ENCODE measurements around the gene ZMAT5.

The ZMAT5 gene

DNA sequence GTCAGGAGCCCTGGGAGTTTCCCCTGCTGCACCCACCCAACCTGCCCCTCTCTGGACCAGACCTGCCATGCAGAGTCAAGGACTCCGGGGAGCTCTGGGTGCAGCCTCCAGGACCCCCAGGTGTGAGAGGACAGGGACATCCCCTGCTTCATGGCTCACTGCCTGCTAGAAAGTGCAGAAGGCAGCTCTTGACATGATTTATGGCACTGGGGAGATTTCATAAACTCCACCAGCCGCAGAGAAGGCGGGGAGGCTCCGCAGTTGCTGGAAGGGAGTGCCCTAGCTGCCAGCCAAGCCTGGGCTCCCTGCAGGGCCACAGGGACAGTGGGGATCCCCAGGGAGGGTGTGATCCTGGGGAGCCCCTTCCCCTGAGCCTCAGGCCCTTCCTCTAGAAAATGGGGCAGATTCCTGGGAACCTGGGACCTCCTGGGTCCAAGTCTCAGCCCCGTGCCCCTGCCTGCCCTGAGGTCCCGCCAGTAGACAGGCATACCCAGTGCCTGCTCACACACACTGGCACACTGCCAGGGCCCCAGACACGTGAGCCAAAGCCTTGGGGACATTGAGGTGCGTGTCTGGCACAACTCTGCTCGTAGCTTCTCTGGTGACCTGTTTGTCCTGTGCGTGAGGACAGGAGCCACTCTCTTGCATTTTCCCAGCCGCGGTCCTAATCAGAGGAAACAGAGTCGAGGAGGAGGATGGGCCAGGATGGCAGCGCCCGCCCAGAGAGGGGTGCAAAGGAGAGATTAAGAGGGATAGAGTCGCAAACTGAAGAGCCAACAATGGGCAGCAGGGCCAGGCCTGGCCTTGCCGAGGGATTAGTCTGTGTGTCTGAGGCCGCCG lies 33.2 kb downstream of the ZMAT5 start:
- CTCF ChIA-PET, result interaction anchor here (0.5 kb wide), 1 partner anchor 55 kb away, joined by 4 read pairs; no protein-coding TSS in a partner anchor
- POLR2A ChIA-PET, result interaction anchor here (1.1 kb wide), 1 partner anchor 33 kb away, joined by 5 read pairs; the partner anchor contains the start of genes UQCR10 and ZMAT5
- peaks cover 0 to 3% of the 10 kb centered on the region in 2 experiments; a peak in 1 of 3 replicates for H3K36me3 ChIP-seq (ENCODE audit: control insufficient read depth in 2 of 2, insufficient read depth in 1 of 2, low read length in 2 of 2)
- peaks cover 6% of the 10 kb centered on the region; the same call in 1 of the 2 replicates for H3K4me1 ChIP-seq (ENCODE audit: control insufficient read depth, insufficient read depth, low read length)
- no peak overlapping the region for H3K27ac ChIP-seq (ENCODE audit: extremely low read depth, low read depth, low read length)
- H3K4me3 ChIP-seq (ENCODE audit: low read depth, low read length), result no peak overlapping the region
- H3K9me3 ChIP-seq (ENCODE audit: control insufficient read depth, insufficient read depth, low read depth, low read length), result no peaks in the 10 kb centered on the region
- TF ChIP-seq ZNF266 (tag by site-specific recombination; IDR thresholded peaks at IDR 0.05; ENCODE audit: low read depth), result no peak
- TF ChIP-seq ZNF211 (tag by site-specific recombination; IDR thresholded peaks at IDR 0.05; ENCODE audit: low read depth), result no peak
- no peak for TF ChIP-seq IKZF3 (tag by site-specific recombination; IDR thresholded peaks at IDR 0.05)
- TF ChIP-seq, protein P1, sequence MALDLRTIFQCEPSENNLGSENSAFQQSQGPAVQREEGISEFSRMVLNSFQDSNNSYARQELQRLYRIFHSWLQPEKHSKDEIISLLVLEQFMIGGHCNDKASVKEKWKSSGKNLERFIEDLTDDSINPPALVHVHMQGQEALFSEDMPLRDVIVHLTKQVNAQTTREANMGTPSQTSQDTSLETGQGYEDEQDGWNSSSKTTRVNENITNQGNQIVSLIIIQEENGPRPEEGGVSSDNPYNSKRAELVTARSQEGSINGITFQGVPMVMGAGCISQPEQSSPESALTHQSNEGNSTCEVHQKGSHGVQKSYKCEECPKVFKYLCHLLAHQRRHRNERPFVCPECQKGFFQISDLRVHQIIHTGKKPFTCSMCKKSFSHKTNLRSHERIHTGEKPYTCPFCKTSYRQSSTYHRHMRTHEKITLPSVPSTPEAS (tag by site-specific recombination; IDR thresholded peaks at IDR 0.05), result no peak
- TF ChIP-seq ZNF837 (tag by site-specific recombination; IDR thresholded peaks at IDR 0.05), result no peak
- TF ChIP-seq SP7 (tag by site-specific recombination; IDR thresholded peaks at IDR 0.05), result peak; percentile 65
- no peak for TF ChIP-seq TRIM28 (IDR thresholded peaks at IDR 0.05; ENCODE audit: borderline replicate concordance, low read length)
- peak; percentile 60; the same call in 1 of the 2 replicates for TF ChIP-seq ZNF544 (tag by site-specific recombination; IDR thresholded peaks at IDR 0.05)
- no peak for TF ChIP-seq ZNF548 (tag by site-specific recombination; IDR thresholded peaks at IDR 0.05)
- TF ChIP-seq, protein P2, sequence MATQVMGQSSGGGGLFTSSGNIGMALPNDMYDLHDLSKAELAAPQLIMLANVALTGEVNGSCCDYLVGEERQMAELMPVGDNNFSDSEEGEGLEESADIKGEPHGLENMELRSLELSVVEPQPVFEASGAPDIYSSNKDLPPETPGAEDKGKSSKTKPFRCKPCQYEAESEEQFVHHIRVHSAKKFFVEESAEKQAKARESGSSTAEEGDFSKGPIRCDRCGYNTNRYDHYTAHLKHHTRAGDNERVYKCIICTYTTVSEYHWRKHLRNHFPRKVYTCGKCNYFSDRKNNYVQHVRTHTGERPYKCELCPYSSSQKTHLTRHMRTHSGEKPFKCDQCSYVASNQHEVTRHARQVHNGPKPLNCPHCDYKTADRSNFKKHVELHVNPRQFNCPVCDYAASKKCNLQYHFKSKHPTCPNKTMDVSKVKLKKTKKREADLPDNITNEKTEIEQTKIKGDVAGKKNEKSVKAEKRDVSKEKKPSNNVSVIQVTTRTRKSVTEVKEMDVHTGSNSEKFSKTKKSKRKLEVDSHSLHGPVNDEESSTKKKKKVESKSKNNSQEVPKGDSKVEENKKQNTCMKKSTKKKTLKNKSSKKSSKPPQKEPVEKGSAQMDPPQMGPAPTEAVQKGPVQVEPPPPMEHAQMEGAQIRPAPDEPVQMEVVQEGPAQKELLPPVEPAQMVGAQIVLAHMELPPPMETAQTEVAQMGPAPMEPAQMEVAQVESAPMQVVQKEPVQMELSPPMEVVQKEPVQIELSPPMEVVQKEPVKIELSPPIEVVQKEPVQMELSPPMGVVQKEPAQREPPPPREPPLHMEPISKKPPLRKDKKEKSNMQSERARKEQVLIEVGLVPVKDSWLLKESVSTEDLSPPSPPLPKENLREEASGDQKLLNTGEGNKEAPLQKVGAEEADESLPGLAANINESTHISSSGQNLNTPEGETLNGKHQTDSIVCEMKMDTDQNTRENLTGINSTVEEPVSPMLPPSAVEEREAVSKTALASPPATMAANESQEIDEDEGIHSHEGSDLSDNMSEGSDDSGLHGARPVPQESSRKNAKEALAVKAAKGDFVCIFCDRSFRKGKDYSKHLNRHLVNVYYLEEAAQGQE (tag by site-specific recombination; IDR thresholded peaks at IDR 0.05), result no peak
- TF ChIP-seq, protein P3, sequence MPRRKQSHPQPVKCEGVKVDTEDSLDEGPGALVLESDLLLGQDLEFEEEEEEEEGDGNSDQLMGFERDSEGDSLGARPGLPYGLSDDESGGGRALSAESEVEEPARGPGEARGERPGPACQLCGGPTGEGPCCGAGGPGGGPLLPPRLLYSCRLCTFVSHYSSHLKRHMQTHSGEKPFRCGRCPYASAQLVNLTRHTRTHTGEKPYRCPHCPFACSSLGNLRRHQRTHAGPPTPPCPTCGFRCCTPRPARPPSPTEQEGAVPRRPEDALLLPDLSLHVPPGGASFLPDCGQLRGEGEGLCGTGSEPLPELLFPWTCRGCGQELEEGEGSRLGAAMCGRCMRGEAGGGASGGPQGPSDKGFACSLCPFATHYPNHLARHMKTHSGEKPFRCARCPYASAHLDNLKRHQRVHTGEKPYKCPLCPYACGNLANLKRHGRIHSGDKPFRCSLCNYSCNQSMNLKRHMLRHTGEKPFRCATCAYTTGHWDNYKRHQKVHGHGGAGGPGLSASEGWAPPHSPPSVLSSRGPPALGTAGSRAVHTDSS (tag by site-specific recombination; IDR thresholded peaks at IDR 0.05), result no peak
- TF ChIP-seq ZNF530 (tag by site-specific recombination; IDR thresholded peaks at IDR 0.05; ENCODE audit: low read depth), result no peak
- peak; percentile 53; the same call in 1 of the 2 replicates for TF ChIP-seq ZBTB48 (tag by site-specific recombination; IDR thresholded peaks at IDR 0.05)
- TF ChIP-seq, protein P4, sequence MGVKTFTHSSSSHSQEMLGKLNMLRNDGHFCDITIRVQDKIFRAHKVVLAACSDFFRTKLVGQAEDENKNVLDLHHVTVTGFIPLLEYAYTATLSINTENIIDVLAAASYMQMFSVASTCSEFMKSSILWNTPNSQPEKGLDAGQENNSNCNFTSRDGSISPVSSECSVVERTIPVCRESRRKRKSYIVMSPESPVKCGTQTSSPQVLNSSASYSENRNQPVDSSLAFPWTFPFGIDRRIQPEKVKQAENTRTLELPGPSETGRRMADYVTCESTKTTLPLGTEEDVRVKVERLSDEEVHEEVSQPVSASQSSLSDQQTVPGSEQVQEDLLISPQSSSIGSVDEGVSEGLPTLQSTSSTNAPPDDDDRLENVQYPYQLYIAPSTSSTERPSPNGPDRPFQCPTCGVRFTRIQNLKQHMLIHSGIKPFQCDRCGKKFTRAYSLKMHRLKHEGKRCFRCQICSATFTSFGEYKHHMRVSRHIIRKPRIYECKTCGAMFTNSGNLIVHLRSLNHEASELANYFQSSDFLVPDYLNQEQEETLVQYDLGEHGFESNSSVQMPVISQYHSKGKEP (tag by site-specific recombination; IDR thresholded peaks at IDR 0.05), result no peak
- TF ChIP-seq ZIC2 (tag by site-specific recombination; IDR thresholded peaks at IDR 0.05), result peak; percentile 94
- TF ChIP-seq ZNF529 (tag by site-specific recombination; IDR thresholded peaks at IDR 0.05; ENCODE audit: insufficient replicate concordance), result no peak
- TF ChIP-seq ZBTB20 (tag by site-specific recombination; IDR thresholded peaks at IDR 0.05), result peak; percentile 35; the same call in 1 of the 2 replicates
- TF ChIP-seq ZNF404 (tag by site-specific recombination; IDR thresholded peaks at IDR 0.05), result no peak
- TF ChIP-seq, protein P5, sequence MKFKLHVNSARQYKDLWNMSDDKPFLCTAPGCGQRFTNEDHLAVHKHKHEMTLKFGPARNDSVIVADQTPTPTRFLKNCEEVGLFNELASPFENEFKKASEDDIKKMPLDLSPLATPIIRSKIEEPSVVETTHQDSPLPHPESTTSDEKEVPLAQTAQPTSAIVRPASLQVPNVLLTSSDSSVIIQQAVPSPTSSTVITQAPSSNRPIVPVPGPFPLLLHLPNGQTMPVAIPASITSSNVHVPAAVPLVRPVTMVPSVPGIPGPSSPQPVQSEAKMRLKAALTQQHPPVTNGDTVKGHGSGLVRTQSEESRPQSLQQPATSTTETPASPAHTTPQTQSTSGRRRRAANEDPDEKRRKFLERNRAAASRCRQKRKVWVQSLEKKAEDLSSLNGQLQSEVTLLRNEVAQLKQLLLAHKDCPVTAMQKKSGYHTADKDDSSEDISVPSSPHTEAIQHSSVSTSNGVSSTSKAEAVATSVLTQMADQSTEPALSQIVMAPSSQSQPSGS (tag by site-specific recombination; IDR thresholded peaks at IDR 0.05; ENCODE audit: low read depth), result no peak
- TF ChIP-seq ZNF585B (tag by site-specific recombination; IDR thresholded peaks at IDR 0.05), result no peak
- TF ChIP-seq ZNF423 (tag by site-specific recombination; IDR thresholded peaks at IDR 0.05), result 0 out of 2 replicates have a peak, but pooled peaks have one; percentile 21
- TF ChIP-seq ZFP41 (tag by site-specific recombination; IDR thresholded peaks at IDR 0.05; ENCODE audit: borderline replicate concordance), result no peak
- TF ChIP-seq ZNF510 (tag by site-specific recombination; IDR thresholded peaks at IDR 0.05; ENCODE audit: insufficient replicate concordance), result no peak
- TF ChIP-seq, protein P6, sequence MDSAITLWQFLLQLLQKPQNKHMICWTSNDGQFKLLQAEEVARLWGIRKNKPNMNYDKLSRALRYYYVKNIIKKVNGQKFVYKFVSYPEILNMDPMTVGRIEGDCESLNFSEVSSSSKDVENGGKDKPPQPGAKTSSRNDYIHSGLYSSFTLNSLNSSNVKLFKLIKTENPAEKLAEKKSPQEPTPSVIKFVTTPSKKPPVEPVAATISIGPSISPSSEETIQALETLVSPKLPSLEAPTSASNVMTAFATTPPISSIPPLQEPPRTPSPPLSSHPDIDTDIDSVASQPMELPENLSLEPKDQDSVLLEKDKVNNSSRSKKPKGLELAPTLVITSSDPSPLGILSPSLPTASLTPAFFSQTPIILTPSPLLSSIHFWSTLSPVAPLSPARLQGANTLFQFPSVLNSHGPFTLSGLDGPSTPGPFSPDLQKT (IDR thresholded peaks at IDR 0.05; ENCODE audit: borderline replicate concordance, low read depth, low read length), result no peak
- TF ChIP-seq TCF7L2 (IDR thresholded peaks at IDR 0.05; ENCODE audit: borderline replicate concordance, low read depth, low read length), result no peak
- TF ChIP-seq ZBTB1 (tag by site-specific recombination; IDR thresholded peaks at IDR 0.05), result no peak
- TF ChIP-seq ZFP69B (tag by site-specific recombination; IDR thresholded peaks at IDR 0.05), result no peak

Measured in HEK293 (cell line).